K562 (cell line): Measurements from ENCODE around the gene ARHGAP15. TPM values are rescaled to one million over a fixed set of nuclear protein-coding genes. Genes with fewer than 3 reads are reported as not detected.

Experiments used
- ATF1 ChIP-seq, 2 experiments: fragments of 450-650 bp in 1 of 2; IDR thresholded peaks; 2 replicates each; pipeline ENCODE4 v1.6.1; 2016; ENCODE audit warnings: missing compliant biosample characterization in 1 of 2, missing genetic modification characterization in 1 of 2
- GABPB1 ChIP-seq: sonication (generic); formaldehyde crosslinking; IDR thresholded peaks from 2 replicates; pipeline ENCODE4 v1.8.0; 2022; ENCODE audit warnings: mild to moderate bottlenecking, missing genetic modification reagents
- MAFK ChIP-seq: IDR thresholded peaks from 2 replicates; pipeline ENCODE4 v1.6.1; 2011; ENCODE audit warnings: low read length, improper control_type of control experiment
- NCOA6 ChIP-seq: fragments of 450-650 bp; IDR thresholded peaks from 2 replicates; pipeline ENCODE4 v1.6.1; 2017; ENCODE audit warnings: mild to moderate bottlenecking
- NFATC3 ChIP-seq: fragments of 450-650 bp; IDR thresholded peaks from 2 replicates; pipeline ENCODE4 v1.6.1; 2017; ENCODE audit warnings: mild to moderate bottlenecking
- NFE2 ChIP-seq: IDR thresholded peaks from 2 replicates; pipeline ENCODE4 v1.6.1; 2014; ENCODE audit warnings: antibody characterized with exemption, low read depth
- NRF1 ChIP-seq, 2 experiments: fragments of 450-650 bp; IDR thresholded peaks in 1 of 2; conservative IDR thresholded peaks in 1 of 2; 2 replicates each; pipeline ENCODE4 v1.6.1; 2014; ENCODE audit warnings: mild to moderate bottlenecking in 2 of 2
- SMARCE1 ChIP-seq: fragments of 450-650 bp; IDR thresholded peaks from 2 replicates; pipeline ENCODE4 v1.7.1; 2016; ENCODE audit warnings: mild to moderate bottlenecking
- SREBF2 ChIP-seq: sonication (generic); formaldehyde crosslinking; IDR thresholded peaks from 2 replicates; pipeline ENCODE4 v1.4.0; 2020; ENCODE audit warnings: mild to moderate bottlenecking, missing genetic modification reagents
- ZEB2 ChIP-seq: fragments of 450-650 bp; IDR thresholded peaks from 2 replicates; pipeline ENCODE4 v1.6.1; 2016
- ZNF224 ChIP-seq: sonication (generic); formaldehyde crosslinking; IDR thresholded peaks from 2 replicates; pipeline ENCODE4 v1.8.0; 2022; ENCODE audit warnings: mild to moderate bottlenecking, missing genetic modification reagents
- polyA plus RNA-seq, 8 experiments: library from polyadenylated mRNA; depleted of rRNA in 4 of 8; stranded (reverse) in 5 of 8; unstranded in 3 of 8; fragments of >200 nt; fragmentation: Nextera tagmentation in 2 of 8; fragmentation: Illumina TruSeq in 1 of 8; extraction: Ambion mirVana in 2 of 8; extraction: Trizol in 1 of 8; gene quantifications; 2 replicates each; pipeline versions ENCODE4 v1.2.1 to v1.2.3, GENCODE V29; 2011 to 2014; ENCODE audit warnings: inconsistent platforms in 1 of 8, missing spikeins in 1 of 8
- total RNA-seq, 7 experiments: library from RNA; depleted of rRNA in 6 of 7; stranded (reverse); fragments of >200 nt in 6 of 7; fragmentation: Illumina TruSeq in 2 of 7; extraction: Trizol in 2 of 7; gene quantifications; 2 replicates each; pipeline versions ENCODE4 v1.2.1 to v1.2.3, GENCODE V29; 2011 to 2021; ENCODE audit warnings: low replicate concordance in 1 of 7
- TF ChIP-seq, protein P1 (sequence below): IDR thresholded peaks from 2 replicates; pipeline ENCODE4 v1.6.1; 2012; ENCODE audit warnings: low read depth, low read length, improper control_type of control experiment, borderline replicate concordance
- TF ChIP-seq, protein P2 (sequence below): fragments of 450-650 bp; formaldehyde crosslinking; IDR thresholded peaks from 2 replicates; pipeline ENCODE4 v1.4.0; 2020; ENCODE audit warnings: mild to moderate bottlenecking
- TF ChIP-seq, protein P3 (sequence below): fragments of 450-650 bp; IDR thresholded peaks from 2 replicates; pipeline ENCODE4 v1.6.1; 2016

Gene ARHGAP15
- total and polyA plus RNA-seq, 9 of the 15 experiments (the other 6 are each of a cell fraction or from before 2014, with no cell fraction given), result 1.5 to 17.9 (median 7.9) TPM

DNA sequence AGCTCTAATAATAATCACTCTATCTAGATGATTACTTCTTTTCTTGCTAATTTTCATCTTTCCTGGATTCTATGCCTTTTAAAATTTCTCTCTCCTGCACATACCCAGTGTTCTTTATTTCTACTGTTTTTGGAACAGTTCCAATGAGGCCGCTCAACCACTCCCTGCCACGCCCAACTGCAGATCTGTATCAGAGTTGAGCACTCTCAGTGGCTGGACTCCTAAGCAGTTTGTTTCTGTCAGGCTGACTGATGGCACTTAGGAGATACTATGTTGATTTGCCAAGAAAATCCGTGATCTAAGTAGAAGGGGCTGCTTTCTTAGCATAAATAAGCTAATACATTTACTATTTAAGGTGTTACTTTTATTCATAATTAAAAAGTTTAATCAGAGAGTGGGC is 192.8 kb downstream of the ARHGAP15 start (continued):
- peak in 1 of 2 experiments; percentile 33; a peak in 2 of 4 replicates for TF ChIP-seq NRF1 (conservative IDR thresholded peaks at IDR 0.05 in 1 of 2, IDR thresholded peaks at IDR 0.05 in 1 of 2)
- TF ChIP-seq, protein P1, sequence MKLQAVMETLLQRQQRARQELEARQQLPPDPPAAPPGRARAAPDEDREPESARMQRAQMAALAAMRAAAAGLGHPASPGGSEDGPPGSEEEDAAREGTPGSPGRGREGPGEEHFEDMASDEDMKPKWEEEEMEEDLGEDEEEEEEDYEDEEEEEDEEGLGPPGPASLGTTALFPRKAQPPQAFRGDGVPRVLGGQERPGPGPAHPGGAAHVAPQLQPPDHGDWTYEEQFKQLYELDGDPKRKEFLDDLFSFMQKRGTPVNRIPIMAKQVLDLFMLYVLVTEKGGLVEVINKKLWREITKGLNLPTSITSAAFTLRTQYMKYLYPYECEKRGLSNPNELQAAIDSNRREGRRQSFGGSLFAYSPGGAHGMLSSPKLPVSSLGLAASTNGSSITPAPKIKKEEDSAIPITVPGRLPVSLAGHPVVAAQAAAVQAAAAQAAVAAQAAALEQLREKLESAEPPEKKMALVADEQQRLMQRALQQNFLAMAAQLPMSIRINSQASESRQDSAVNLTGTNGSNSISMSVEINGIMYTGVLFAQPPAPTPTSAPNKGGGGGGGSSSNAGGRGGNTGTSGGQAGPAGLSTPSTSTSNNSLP, result no peak
- TF ChIP-seq ZEB2, result no peak
- no peak for TF ChIP-seq NFATC3
- TF ChIP-seq NCOA6, result no peak
- TF ChIP-seq MAFK, result no peak
- TF ChIP-seq SREBF2 (CRISPR knock-in tag), result no peak
- no peak for TF ChIP-seq NFE2
- TF ChIP-seq, protein P2, sequence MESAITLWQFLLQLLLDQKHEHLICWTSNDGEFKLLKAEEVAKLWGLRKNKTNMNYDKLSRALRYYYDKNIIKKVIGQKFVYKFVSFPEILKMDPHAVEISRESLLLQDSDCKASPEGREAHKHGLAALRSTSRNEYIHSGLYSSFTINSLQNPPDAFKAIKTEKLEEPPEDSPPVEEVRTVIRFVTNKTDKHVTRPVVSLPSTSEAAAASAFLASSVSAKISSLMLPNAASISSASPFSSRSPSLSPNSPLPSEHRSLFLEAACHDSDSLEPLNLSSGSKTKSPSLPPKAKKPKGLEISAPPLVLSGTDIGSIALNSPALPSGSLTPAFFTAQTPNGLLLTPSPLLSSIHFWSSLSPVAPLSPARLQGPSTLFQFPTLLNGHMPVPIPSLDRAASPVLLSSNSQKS, result no peak
- no peak for TF ChIP-seq SMARCE1
- TF ChIP-seq, protein P3, sequence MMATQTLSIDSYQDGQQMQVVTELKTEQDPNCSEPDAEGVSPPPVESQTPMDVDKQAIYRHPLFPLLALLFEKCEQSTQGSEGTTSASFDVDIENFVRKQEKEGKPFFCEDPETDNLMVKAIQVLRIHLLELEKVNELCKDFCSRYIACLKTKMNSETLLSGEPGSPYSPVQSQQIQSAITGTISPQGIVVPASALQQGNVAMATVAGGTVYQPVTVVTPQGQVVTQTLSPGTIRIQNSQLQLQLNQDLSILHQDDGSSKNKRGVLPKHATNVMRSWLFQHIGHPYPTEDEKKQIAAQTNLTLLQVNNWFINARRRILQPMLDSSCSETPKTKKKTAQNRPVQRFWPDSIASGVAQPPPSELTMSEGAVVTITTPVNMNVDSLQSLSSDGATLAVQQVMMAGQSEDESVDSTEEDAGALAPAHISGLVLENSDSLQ, result peak; percentile 77
- no peak for TF ChIP-seq GABPB1 (CRISPR knock-in tag)
- no peak for TF ChIP-seq ZNF224 (CRISPR knock-in tag)
- no peak for TF ChIP-seq ATF1 (CRISPR knock-in tag; IDR thresholded peaks at IDR 0.05)
- no peak for TF ChIP-seq ATF1 (tag; IDR thresholded peaks at IDR 0.05)
